SKM-1 treated with dmso at 0.1 percent for 144 hours (cell line): ENCODE measurements around the gene CWC27.

Experiments used
- DNase-seq: peaks from one replicate; lab custom pipeline; 2025; ENCODE audit not compliant: unreplicated experiment; lab: John Stamatoyannopoulos, UW

CWC27 gene

DNA sequence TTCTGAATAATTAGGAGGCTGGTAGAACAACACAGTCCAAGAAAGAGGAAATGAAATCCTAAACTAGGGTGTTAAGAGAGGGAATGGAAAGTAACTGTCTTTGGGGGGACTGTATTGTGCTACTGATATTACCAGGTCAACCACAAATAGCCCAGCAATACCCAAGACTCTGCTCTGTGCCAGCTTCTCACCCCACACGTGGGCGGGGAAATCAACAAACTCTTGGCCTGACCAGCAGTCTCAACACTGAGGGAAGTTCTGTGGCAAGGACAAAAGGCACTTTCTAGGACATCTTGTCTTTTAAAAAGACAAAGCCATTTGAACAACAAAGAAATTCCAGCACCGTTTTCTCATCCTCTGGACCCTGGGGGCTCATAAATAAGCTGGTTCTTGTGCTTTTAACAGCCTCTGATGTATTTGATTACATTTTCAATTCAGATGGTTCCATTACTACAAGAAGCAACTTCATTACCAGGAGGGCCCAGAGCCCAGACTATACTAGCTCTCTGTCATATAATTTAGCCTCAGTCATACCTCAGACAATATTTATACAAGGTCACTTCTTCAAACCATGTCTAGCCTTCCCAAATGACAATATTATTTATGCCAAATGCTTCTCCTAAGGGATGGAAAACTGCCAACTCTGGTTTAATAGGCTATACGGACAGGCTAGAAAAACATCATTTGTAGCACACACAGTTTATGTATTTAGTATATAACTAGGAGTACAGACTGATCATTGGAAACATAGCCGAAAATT, 297.8 kb downstream of the CWC27 start:
- DNase-seq = no peak

DNA sequence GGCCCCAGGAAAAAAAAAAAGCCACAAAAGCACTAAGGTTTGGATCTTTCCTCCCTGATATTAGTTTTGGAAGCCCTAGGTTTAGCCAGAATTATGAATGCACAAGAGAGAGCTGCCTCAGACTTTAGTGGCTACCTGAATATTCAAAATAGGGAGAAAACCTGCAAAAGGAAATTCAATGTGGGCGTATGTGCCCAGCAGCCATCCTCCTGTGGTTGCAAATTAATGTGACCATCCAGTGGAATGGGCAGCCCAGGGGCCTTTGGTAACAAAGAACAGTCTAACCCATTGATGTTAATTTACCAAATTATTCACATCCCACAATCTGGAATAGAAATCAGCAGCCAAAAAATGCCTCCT, 298.4 kb downstream of the CWC27 start:
- no peak for DNase-seq
